ENCODE data around the gene LITAFD. TPM values are rescaled to one million over a fixed set of nuclear protein-coding genes. Genes with fewer than 3 reads are reported as not detected.

Gene LITAFD
- total and polyA plus RNA-seq, 2 experiments from 2014 or later = not detected

DNA sequence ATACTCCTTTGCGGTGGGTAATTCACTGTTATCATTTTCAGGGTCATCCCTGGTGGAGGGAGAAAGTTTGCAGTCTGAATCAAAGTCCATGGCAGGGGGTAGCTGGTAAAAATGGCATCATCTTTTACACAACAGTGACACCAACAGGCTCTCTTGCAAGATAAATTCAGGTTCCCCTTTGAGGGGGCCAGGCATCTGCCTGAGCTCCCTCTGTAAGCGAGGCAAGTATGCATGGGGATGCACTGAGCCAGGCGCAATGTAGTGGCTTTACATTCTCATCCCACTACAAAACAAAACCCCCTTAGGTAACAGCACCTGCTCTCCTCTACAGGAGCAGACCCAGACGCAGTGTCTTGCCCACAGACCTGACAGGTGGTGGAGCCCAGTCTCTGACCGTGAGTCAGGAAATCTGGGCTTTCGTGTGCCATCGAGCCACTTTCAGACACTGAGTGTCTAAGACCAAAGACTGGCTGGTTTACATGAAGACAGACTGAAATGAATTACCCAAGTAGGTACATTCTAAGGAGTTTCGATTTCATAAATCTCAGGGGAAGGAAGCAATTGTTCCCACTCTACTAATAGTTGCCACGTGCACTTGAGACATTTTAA is 17.7 kb downstream of the LITAFD start:
- H2AFZ ChIP-seq = no peak overlapping the region
- no peaks in the 10 kb centered on the region for H4K20me1 ChIP-seq (ENCODE audit: insufficient read depth)
- peaks cover 75% of the 10 kb centered on the region for H3K36me3 ChIP-seq (ENCODE audit: low read depth)
- WGBS, 2 experiments (ENCODE audit: low coverage in 1 of 2, low lambda C conversion rate in 2 of 2, missing lambda C conversion rate in 2 of 2) = 87 to 88% methylated on average over 9 of the region's 9 CpGs
- in situ Hi-C loops (cut with MboI) = loop anchor here (10.0 kb wide), 1 partner anchor 105 kb away; no protein-coding TSS in a partner anchor
- H3K4me3 ChIP-seq = no peak overlapping the region
- no peaks in the 10 kb centered on the region for H3K79me2 ChIP-seq (ENCODE audit: insufficient read depth)
- H3K4me2 ChIP-seq (ENCODE audit: unreplicated experiment) = no peak overlapping the region
- H3K9me2 ChIP-seq (ENCODE audit: insufficient read depth) = no peaks in the 10 kb centered on the region
- no peak overlapping the region for H3K9ac ChIP-seq
- H3F3A ChIP-seq (ENCODE audit: insufficient read depth) = no peaks in the 10 kb centered on the region
- TF ChIP-seq EZH2 (IDR thresholded peaks at IDR 0.05; ENCODE audit: insufficient read depth, poor library complexity, severe bottlenecking) (no peak), EZH2phosphoT487 (IDR thresholded peaks at IDR 0.05; ENCODE audit: insufficient read depth, low read depth) (no peak)
- H3K27ac ChIP-seq = no peak overlapping the region
- H3K27me3 ChIP-seq (replicated peaks; ENCODE audit: insufficient read depth) = no peaks in the 10 kb centered on the region
- DNase-seq = no peak
- H3K9me3 ChIP-seq (ENCODE audit: low read depth) = no peaks in the 10 kb centered on the region
- no peaks in the 10 kb centered on the region for H3K4me1 ChIP-seq (ENCODE audit: insufficient read depth)

DNA sequence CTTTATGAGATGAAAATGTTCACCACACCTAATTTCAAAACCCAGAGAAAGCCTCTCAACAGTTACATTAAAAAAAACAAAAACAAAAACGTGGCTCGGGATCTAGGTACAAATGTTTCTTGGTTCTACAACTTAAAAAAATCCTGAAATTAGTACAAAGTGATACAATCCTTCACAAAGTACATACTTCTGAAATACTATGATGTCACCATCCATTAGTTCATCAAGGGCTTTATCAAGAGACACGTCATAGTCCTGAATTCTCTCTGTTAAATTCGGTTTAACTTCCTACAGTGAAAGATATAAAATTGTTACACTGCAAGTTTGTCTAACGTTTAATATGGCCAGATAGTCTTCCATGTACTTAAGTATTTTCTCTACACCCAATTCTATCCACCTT is 18.2 kb downstream of the LITAFD start:
- Histone ChIP-seq H3K27ac (no peak overlapping the region), H3K4me2 (ENCODE audit: unreplicated experiment) (no peak overlapping the region), H3F3A (ENCODE audit: insufficient read depth) (no peaks in the 10 kb centered on the region), H2AFZ (no peak overlapping the region), H3K9ac (no peak overlapping the region), H3K27me3 (replicated peaks; ENCODE audit: insufficient read depth) (no peaks in the 10 kb centered on the region), H4K20me1 (ENCODE audit: insufficient read depth) (no peaks in the 10 kb centered on the region), H3K4me1 (ENCODE audit: insufficient read depth) (no peaks in the 10 kb centered on the region), H3K36me3 (ENCODE audit: low read depth) (peaks cover 73% of the 10 kb centered on the region), H3K4me3 (no peak overlapping the region), H3K79me2 (ENCODE audit: insufficient read depth) (no peaks in the 10 kb centered on the region), H3K9me2 (ENCODE audit: insufficient read depth) (no peaks in the 10 kb centered on the region), H3K9me3 (ENCODE audit: low read depth) (no peaks in the 10 kb centered on the region)
- no peak for TF ChIP-seq EZH2phosphoT487 (IDR thresholded peaks at IDR 0.05; ENCODE audit: insufficient read depth, low read depth)
- no peak for DNase-seq
- in situ Hi-C loops (cut with MboI) = no loop called here
- 92% methylated on average over 5 of the region's 5 CpGs for WGBS, 2 experiments (ENCODE audit: low coverage in 1 of 2, low lambda C conversion rate in 2 of 2, missing lambda C conversion rate in 2 of 2)

DNA sequence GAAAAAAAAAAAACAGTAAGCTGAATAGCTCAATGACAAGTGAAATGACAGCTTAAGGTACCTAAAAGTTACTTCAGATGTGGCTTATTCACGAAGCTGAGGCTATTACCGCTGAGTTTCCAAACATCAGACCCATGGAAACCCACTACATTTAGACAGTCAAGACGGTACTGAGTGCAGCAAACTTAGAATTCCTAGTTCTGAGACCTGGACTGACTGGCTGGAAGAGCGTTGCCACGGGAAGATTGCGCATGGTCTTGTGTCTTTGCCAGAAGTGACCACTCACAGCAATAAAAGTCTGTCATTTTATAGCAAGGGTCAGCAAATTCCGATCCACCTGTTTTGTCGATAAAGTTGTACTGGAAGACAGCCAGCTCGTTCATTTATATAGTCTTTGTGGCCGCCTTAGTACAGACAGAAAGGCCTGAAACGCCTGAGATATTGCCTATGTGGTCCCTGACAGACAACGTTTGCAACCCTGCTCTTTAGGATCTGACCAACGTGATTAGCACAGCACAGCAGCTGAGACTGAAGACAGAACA is 19.2 kb downstream of the LITAFD start:
- 88 to 89% methylated on average over 13 of the region's 13 CpGs for WGBS, 2 experiments (ENCODE audit: low coverage in 1 of 2, low lambda C conversion rate in 2 of 2, missing lambda C conversion rate in 2 of 2)
- H3K4me3 ChIP-seq = no peak overlapping the region
- H4K20me1 ChIP-seq (ENCODE audit: insufficient read depth) = no peaks in the 10 kb centered on the region
- no peaks in the 10 kb centered on the region for H3K27me3 ChIP-seq (replicated peaks; ENCODE audit: insufficient read depth)
- H3K4me1 ChIP-seq (ENCODE audit: insufficient read depth) = no peaks in the 10 kb centered on the region
- peaks cover 2% of the 10 kb centered on the region; the same call in 1 of the 2 replicates for H3K79me2 ChIP-seq (ENCODE audit: insufficient read depth)
- DNase-seq = no peak
- in situ Hi-C loops (cut with MboI) = no loop called here
- no peaks in the 10 kb centered on the region for H3K9me2 ChIP-seq (ENCODE audit: insufficient read depth)
- no peaks in the 10 kb centered on the region for H3F3A ChIP-seq (ENCODE audit: insufficient read depth)
- H3K4me2 ChIP-seq (ENCODE audit: unreplicated experiment) = no peak overlapping the region
- no peak overlapping the region for H3K27ac ChIP-seq
- H2AFZ ChIP-seq = no peak overlapping the region
- TF ChIP-seq EZH2 (IDR thresholded peaks at IDR 0.05; ENCODE audit: insufficient read depth, poor library complexity, severe bottlenecking) = no peak
- TF ChIP-seq EZH2phosphoT487 (IDR thresholded peaks at IDR 0.05; ENCODE audit: insufficient read depth, low read depth) = no peak
- no peaks in the 10 kb centered on the region for H3K9me3 ChIP-seq (ENCODE audit: low read depth)
- no peak overlapping the region for H3K9ac ChIP-seq
- peaks cover 74% of the 10 kb centered on the region for H3K36me3 ChIP-seq (ENCODE audit: low read depth)

DNA sequence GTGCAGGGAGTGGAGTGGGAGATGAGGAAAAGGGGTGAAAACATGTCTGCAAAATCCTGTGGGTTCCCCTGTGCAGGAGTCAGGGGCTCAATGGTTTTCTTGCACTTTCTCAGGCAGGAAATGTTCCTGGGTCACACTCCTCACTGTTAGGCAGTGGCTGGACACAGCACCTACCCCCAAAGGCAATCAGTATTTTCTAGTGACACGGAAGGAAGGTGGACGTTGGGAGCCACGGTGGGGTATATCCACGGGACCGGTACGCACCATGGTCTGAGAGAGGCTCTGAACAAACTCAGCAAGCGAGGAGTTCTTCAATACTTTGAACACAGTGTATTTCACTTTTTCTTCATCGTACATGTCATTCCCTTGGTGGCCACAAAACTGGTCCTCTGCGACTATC is 20.9 kb downstream of the LITAFD start:
- Histone ChIP-seq H3K4me3 (no peak overlapping the region), H3K4me1 (ENCODE audit: insufficient read depth) (peaks cover 6% of the 10 kb centered on the region; the same call in 1 of the 2 replicates), H3K4me2 (ENCODE audit: unreplicated experiment) (no peak overlapping the region), H3K9me2 (ENCODE audit: insufficient read depth) (no peaks in the 10 kb centered on the region), H3K27me3 (replicated peaks; ENCODE audit: insufficient read depth) (no peaks in the 10 kb centered on the region), H3K27ac (no peak overlapping the region), H3F3A (ENCODE audit: insufficient read depth) (0 out of 2 replicates have a peak, but pooled peaks cover 6% of the 10 kb centered on the region), H3K36me3 (ENCODE audit: low read depth) (peaks cover 79% of the 10 kb centered on the region), H3K79me2 (ENCODE audit: insufficient read depth) (peaks cover 17% of the 10 kb centered on the region), H3K9ac (no peak overlapping the region), H3K9me3 (ENCODE audit: low read depth) (no peaks in the 10 kb centered on the region), H2AFZ (no peak overlapping the region), H4K20me1 (ENCODE audit: insufficient read depth) (peaks cover 6% of the 10 kb centered on the region)
- in situ Hi-C loops (cut with MboI) = no loop called here
- DNase-seq = no peak
- WGBS, 2 experiments (ENCODE audit: low coverage in 1 of 2, low lambda C conversion rate in 2 of 2, missing lambda C conversion rate in 2 of 2) = 82 to 95% methylated on average over 9 of the region's 9 CpGs
- TF ChIP-seq EZH2 (IDR thresholded peaks at IDR 0.05; ENCODE audit: insufficient read depth, poor library complexity, severe bottlenecking) (no peak), EZH2phosphoT487 (IDR thresholded peaks at IDR 0.05; ENCODE audit: insufficient read depth, low read depth) (no peak)

Data from GM23248 (cell line).